Stimulated activated CD4-positive, alpha-beta T cell treated with anti-CD3 and anti-CD28 coated beads, TNF-alpha, amount 100 ng/mL, for 48 hours (primary cell): ENCODE results near the gene NUP210.

ENCODE experiments used
- DNase-seq, 3 donors: peaks; one replicate each; pipeline ENCODE4 v3.0.0-alpha.2; 2020; ENCODE audit warnings: low read depth in 3 of 3

NUP210 gene

GRCh38 chr3:13275376-13276005 lies 144.6 kb downstream of the NUP210 start:
- no peak for DNase-seq

GRCh38 chr3:13274551-13275332 lies 145.4 kb downstream of the NUP210 start:
- DNase-seq, result no peak

GRCh38 chr3:13274125-13274524 lies 146.0 kb downstream of the NUP210 start:
- no peak for DNase-seq

GRCh38 chr3:13273604-13274105 lies 146.5 kb downstream of the NUP210 start:
- no peak for DNase-seq

- DNase-seq, result no peak
These were observed 147.1 kb downstream of the NUP210 start for GRCh38 chr3:13272831-13273603.

GRCh38 chr3:13269711-13270378 lies 150.3 kb downstream of the NUP210 start:
- DNase-seq, result no peak

- DNase-seq, result no peak
These were observed 151.1 kb downstream of the NUP210 start for GRCh38 chr3:13268961-13269441.

- no peak for DNase-seq
These were observed 152.0 kb downstream of the NUP210 start for GRCh38 chr3:13268120-13268519.

- DNase-seq, result no peak
These were observed 153.3 kb downstream of the NUP210 start for GRCh38 chr3:13266651-13267362.
